ENCODE measurements around the gene SLC7A5. TPM values are rescaled to one million over a fixed set of nuclear protein-coding genes. Genes with fewer than 3 reads are reported as not detected.
A peak's percentile ranks its signal among the peaks of the same experiment; 100 is the strongest.
"Not testable (repeated sequence)": the region's sequence is repeated elsewhere in the genome, so short reads cannot be mapped to it uniquely, and the experiment has no call there.

SLC7A5 gene
- total and polyA plus RNA-seq, 2 of the 13 experiments (the other 11 are each of a cell fraction or from before 2014, with no cell fraction given) = 79.6 to 155 TPM

DNA sequence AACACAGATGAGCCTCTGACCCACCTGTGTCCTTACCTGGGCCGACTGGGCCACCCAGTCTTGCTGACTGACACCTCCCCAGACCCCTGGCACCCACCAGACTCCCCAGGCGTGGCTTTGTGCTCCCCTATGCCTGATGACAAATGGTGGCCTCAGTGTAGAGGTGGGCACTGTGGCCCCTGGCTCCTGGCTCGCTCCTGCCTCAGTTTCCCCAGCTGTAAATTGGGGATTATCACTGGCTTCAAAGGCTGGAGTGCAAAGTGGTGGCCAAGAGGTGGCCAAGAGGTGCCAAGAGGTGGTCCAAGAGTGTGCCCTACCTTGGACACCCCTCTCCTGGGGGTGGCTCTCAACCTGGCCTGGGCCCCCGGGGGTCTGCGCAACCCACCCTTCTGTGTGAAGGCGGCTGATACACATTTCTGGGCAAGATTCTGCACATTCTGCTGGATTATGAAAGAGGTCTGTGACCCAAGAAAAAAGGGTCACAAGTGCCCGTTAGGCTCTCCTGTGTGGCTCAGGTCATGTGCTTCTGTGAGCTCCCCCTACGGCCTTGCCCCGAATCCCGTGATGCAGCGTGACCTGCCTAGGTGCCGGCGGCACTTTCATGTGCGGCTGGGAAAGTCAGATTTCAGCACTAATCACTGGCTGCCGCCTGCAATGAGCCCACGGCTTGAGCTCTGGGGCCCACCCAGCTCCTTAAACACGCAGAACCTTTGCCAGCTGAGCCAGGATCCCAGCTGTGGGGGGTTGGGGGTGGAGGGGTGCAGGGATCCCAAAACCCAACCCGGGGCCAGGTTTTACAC is 7.8 kb downstream of the SLC7A5 start (continued):
- TF ChIP-seq, protein P1, sequence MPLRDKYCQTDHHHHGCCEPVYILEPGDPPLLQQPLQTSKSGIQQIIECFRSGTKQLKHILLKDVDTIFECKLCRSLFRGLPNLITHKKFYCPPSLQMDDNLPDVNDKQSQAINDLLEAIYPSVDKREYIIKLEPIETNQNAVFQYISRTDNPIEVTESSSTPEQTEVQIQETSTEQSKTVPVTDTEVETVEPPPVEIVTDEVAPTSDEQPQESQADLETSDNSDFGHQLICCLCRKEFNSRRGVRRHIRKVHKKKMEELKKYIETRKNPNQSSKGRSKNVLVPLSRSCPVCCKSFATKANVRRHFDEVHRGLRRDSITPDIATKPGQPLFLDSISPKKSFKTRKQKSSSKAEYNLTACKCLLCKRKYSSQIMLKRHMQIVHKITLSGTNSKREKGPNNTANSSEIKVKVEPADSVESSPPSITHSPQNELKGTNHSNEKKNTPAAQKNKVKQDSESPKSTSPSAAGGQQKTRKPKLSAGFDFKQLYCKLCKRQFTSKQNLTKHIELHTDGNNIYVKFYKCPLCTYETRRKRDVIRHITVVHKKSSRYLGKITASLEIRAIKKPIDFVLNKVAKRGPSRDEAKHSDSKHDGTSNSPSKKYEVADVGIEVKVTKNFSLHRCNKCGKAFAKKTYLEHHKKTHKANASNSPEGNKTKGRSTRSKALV (CRISPR knock-in tag; IDR thresholded peaks at IDR 0.05) = 0 out of 2 replicates have a peak, but pooled peaks have one; percentile 58
- peak; percentile 72; the same call in 1 of the 2 replicates for TF ChIP-seq SNAI1 (CRISPR knock-in tag; IDR thresholded peaks at IDR 0.05; ENCODE audit: borderline replicate concordance)
- TF ChIP-seq NR2F2 (IDR thresholded peaks at IDR 0.05; ENCODE audit: borderline replicate concordance, low read depth) = peak; percentile 67; the same call in 1 of the 2 replicates
- peak; percentile 78 for TF ChIP-seq SALL1 (CRISPR knock-in tag; IDR thresholded peaks at IDR 0.05)
- TF ChIP-seq FOXP1 (IDR thresholded peaks at IDR 0.05) = not testable (repeated sequence)
- peak; percentile 56; the same call in 1 of the 2 replicates for TF ChIP-seq FOXP1 (CRISPR knock-in tag; IDR thresholded peaks at IDR 0.05)
- TF ChIP-seq ZNF781 (CRISPR knock-in tag; IDR thresholded peaks at IDR 0.05; ENCODE audit: borderline replicate concordance, not compliant biosample characterization) = peak; percentile 79
- TF ChIP-seq BRD4 (CRISPR knock-in tag; IDR thresholded peaks at IDR 0.05) = 0 out of 2 replicates have a peak, but pooled peaks have one; percentile 3
- TF ChIP-seq, protein P2, sequence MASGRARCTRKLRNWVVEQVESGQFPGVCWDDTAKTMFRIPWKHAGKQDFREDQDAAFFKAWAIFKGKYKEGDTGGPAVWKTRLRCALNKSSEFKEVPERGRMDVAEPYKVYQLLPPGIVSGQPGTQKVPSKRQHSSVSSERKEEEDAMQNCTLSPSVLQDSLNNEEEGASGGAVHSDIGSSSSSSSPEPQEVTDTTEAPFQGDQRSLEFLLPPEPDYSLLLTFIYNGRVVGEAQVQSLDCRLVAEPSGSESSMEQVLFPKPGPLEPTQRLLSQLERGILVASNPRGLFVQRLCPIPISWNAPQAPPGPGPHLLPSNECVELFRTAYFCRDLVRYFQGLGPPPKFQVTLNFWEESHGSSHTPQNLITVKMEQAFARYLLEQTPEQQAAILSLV (CRISPR knock-in tag; IDR thresholded peaks at IDR 0.05; ENCODE audit: borderline replicate concordance) = peak; percentile 35; the same call in 1 of the 2 replicates
- peak; percentile 59; the same call in 1 of the 2 replicates for TF ChIP-seq DMAP1 (CRISPR knock-in tag; IDR thresholded peaks at IDR 0.05)
- TF ChIP-seq, protein P3, sequence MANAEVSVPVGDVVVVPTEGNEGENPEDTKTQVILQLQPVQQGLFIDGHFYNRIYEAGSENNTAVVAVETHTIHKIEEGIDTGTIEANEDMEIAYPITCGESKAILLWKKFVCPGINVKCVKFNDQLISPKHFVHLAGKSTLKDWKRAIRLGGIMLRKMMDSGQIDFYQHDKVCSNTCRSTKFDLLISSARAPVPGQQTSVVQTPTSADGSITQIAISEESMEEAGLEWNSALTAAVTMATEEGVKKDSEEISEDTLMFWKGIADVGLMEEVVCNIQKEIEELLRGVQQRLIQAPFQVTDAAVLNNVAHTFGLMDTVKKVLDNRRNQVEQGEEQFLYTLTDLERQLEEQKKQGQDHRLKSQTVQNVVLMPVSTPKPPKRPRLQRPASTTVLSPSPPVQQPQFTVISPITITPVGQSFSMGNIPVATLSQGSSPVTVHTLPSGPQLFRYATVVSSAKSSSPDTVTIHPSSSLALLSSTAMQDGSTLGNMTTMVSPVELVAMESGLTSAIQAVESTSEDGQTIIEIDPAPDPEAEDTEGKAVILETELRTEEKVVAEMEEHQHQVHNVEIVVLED (CRISPR knock-in tag; IDR thresholded peaks at IDR 0.05; ENCODE audit: borderline replicate concordance) = 0 out of 2 replicates have a peak, but pooled peaks have one; percentile 9
- peak; percentile 79 for TF ChIP-seq NR2C2 (CRISPR knock-in tag; IDR thresholded peaks at IDR 0.05; ENCODE audit: borderline replicate concordance)
- peak; percentile 48; the same call in 1 of the 3 replicates for TF ChIP-seq MXI1 (IDR thresholded peaks at IDR 0.05; ENCODE audit: borderline replicate concordance, low read depth, low read length)
- TF ChIP-seq EEA1 (CRISPR knock-in tag; IDR thresholded peaks at IDR 0.05; ENCODE audit: borderline replicate concordance) = 0 out of 2 replicates have a peak, but pooled peaks have one; percentile 44
- peak; percentile 27; the same call in 1 of the 2 replicates for TF ChIP-seq POGZ (CRISPR knock-in tag; IDR thresholded peaks at IDR 0.05)
- TF ChIP-seq ZNF564 (CRISPR knock-in tag; IDR thresholded peaks at IDR 0.05) = 0 out of 2 replicates have a peak, but pooled peaks have one; percentile 42
- TF ChIP-seq, protein P4, sequence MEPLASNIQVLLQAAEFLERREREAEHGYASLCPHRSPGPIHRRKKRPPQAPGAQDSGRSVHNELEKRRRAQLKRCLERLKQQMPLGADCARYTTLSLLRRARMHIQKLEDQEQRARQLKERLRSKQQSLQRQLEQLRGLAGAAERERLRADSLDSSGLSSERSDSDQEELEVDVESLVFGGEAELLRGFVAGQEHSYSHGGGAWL (CRISPR knock-in tag; IDR thresholded peaks at IDR 0.05) = peak; percentile 62; the same call in 1 of the 2 replicates
- 0 out of 2 replicates have a peak, but pooled peaks have one; percentile 47 for TF ChIP-seq MIER2 (CRISPR knock-in tag; IDR thresholded peaks at IDR 0.05)
- TF ChIP-seq, protein P5, sequence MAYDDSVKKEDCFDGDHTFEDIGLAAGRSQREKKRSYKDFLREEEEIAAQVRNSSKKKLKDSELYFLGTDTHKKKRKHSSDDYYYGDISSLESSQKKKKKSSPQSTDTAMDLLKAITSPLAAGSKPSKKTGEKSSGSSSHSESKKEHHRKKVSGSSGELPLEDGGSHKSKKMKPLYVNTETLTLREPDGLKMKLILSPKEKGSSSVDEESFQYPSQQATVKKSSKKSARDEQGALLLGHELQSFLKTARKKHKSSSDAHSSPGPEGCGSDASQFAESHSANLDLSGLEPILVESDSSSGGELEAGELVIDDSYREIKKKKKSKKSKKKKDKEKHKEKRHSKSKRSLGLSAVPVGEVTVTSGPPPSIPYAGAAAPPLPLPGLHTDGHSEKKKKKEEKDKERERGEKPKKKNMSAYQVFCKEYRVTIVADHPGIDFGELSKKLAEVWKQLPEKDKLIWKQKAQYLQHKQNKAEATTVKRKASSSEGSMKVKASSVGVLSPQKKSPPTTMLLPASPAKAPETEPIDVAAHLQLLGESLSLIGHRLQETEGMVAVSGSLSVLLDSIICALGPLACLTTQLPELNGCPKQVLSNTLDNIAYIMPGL (CRISPR knock-in tag; IDR thresholded peaks at IDR 0.05; ENCODE audit: borderline replicate concordance in 1 of 2, low read depth in 1 of 2) = peak in 1 of 2 experiments; percentile 36; a peak in 1 of 4 replicates
